HL-60/S4 treated with phorbol 12-myristate 13-acetate at 8.2 ng/mL for 4 days and 3 days (cell line): Measurements from ENCODE around the gene PLK1.
"Not testable (repeated sequence)": the region's sequence is repeated elsewhere in the genome, so short reads cannot be mapped to it uniquely, and the experiment has no call there.

Experiments used
- in situ Hi-C: fragments of 300-500 bp; cut with MboI; formaldehyde crosslinking; loops from 2 replicates; pipeline ENCODE4 v1.15.0; 2022; ENCODE audit warnings: low sequenced_read_pairs

The PLK1 gene

DNA sequence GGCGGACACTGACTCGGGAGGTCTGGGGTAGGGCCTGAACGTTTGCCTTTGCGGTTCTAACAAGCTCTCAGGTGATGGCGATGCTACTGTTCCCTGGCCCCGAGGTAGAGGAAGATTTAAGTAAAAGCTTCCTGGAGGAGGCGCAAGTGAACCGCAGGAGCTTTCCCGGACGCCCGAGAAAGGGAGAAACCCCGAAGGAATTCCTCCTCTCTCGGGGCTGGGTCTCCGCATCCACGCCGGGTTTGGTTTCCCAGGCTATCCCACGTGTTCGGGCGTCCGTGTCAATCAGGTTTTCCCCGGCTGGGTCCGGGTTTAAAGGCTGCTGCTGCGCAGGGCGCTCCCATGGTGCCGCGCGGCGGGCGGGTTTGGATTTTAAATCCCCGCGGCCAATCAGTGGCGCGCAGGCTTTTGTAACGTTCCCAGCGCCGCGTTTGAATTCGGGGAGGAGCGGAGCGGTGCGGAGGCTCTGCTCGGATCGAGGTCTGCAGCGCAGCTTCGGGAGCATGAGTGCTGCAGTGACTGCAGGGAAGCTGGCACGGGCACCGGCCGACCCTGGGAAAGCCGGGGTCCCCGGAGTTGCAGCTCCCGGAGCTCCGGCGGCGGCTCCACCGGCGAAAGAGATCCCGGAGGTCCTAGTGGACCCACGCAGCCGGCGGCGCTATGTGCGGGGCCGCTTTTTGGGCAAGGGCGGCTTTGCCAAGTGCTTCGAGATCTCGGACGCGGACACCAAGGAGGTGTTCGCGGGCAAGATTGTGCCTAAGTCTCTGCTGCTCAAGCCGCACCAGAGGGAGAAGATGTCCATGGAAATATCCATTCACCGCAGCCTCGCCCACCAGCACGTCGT is at the start of gene PLK1:
PLK1 (plus strand) TSS at position 460 of the 844 bp plus-strand sequence; CDS start at position 504, 44 bp downstream.
- in situ Hi-C loops: no loop called here

DNA sequence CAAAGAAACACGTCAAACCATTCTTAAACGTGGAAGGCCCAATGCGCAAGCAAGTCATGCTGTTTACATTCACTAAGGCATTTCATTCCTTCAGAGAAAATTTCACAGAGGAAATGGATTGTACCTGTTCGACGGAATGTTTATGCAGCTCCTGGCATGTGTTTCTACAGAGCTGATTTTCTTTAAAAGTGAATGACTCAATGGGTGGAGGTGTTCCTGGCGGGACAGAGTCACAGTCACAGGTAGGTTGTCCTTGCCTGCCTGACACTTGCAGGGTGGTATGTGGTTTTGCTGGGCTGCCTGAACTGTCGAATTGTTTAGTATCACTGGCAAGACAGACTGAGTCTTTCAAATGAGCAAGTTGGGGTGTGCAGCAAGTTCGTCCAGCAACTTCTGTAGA is 49.2 kb upstream of the PLK1 start:
- in situ Hi-C loops: no loop called here

DNA sequence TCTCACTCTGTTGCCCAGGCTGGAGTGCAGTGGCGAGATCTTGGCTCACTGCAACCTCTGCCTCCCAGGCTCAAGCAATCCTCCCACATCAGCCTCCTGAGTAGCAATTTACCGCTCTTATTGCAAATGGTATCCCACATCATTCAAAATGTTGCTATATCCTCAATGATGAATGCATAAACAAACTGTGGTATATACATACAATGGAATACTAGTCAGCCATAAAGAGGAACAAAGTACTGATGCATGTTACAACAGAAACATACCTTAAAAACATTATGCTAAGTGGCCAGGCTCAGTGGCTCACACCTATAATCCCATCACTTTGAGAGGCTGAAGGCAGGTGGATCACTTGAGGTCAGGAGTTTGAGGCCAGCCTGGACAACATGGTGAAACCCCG is 46.8 kb upstream of the PLK1 start:
- in situ Hi-C loops: not testable (repeated sequence)

DNA sequence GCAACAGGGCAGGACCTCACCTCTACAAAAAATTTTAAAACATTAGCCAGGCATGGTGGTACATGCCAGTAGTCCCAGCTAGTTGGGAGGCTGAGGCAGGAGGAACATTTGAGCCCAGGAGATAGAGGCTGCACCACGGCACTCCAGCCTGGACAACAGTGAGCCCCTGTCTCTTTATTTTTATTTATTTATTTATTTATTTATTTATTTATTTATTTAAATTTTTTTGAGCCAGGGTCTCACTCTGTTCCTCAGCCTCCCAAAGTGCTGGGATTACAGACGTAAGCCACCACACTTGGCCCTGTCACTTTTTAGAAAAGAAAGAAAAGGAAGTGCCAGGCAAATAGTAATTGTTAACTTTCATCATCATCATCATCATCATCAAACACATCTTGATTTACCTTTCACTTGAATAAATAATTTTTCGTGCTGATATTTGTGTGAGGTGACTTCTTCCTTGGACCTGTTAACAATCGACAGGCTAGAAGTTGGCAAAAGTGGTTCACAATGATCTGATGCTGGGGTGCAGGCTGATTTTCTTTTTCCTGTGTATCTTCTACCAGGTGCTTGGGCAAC is 44.1 kb upstream of the PLK1 start:
- in situ Hi-C loops: no loop called here

DNA sequence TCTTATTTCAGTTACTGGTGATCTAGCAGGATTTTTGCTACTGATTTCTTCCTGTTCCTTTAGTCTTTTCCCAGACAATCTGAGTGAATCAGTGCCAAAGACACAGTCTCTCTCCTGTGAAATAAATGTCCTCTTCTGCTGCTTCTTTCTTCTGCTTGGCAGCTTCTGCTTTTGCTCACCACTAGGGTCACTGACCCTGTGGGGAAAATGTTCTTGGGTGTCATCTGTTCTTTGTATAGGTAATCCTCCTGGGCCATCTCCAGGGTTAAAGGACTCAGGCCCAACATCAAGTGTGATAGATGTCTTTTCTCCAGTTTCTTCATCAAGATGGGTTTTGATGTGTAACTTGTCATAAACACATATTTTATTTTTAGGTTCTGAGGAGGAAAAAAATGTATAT is 42.7 kb upstream of the PLK1 start:
- in situ Hi-C loops: no loop called here

DNA sequence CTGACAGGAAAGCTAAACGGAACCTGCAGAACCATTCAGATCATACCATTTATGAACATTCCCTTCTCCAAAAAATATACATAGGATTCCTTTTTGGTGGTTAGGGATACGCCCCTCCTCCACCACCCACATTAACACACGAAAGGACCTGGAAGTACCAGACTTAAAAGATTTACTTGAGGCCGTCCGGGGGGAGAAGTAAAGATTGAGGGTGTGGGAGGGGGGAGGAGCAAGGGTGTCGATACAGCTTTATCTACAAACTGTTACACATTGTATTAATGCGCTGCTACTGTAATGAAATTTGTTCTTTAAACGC is 38.1 kb upstream of the PLK1 start:
- in situ Hi-C loops: no loop called here

DNA sequence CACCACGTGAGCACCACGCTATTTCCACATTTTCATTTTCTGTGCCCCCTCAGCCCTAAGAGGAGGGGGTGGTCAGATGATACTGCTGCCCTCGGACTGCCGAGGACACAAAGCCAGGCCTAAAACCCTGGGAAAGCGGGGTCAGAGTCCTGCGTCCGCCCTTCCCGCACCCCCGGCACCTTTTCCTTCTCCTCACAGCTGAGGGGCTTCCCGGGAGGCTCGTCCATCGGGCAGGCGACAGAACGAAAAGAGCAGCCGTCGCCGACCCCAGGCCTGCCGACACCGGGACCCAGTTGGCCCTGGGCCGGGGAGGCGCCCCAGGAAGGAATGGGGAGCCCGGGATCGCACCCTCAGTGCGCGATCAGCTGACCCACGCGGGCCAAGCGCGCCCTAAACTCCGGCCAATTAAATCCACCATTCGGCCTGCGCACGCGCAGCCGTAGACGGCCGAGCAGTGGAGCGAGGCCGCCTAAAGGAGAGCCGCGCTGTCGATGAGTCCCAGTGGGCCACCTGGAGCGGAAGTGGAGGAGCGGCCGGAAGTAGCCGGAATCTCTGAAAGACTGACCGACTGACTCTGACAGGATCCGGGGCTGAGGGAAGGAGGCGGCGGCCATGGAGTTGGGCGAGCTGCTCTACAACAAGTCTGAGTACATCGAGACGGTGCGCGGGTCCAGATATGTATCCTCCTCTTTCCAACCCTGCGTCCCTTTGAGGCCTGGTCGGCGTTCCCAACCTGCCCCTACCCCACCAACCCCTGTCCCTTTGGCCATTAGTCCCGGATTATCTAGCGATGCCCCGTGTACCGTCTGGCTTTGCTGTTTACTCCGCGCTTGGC is 37.5 kb upstream of the PLK1 start, which contains the start of the genes DCTN5 and PALB2:
DCTN5 (plus strand) TSS at position 536 of the 835 bp plus-strand sequence; CDS start at position 613, 77 bp downstream.
PALB2 (minus strand) TSS at position 380 of the 835 bp plus-strand sequence; CDS start at position 227, 153 bp downstream.
- in situ Hi-C loops: no loop called here

DNA sequence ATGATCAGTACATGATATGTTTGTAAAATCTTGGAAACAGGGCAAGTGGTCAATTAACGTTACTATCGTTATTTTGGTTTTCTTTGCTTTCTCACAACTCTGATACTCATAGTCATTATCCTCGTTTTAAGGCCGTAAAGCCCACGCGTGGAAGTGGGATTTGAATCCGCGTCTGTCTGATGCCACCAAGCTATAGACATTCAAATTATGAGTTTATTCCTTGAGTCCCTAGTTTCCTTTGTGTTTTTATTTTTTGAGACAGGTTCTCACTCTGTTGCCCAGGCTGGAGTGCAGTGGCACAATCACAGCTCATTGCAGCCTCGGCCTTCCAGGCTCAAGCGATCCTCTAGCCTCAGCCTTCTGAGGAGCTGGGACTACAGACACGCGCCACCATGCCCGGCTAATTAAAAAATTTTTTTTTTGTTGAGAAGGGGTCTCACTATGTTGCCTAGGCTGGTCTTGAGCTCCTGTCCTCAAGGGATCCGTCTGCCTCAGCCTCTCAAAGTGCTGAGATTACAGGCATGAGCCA is 36.4 kb upstream of the PLK1 start:
- in situ Hi-C loops: no loop called here

DNA sequence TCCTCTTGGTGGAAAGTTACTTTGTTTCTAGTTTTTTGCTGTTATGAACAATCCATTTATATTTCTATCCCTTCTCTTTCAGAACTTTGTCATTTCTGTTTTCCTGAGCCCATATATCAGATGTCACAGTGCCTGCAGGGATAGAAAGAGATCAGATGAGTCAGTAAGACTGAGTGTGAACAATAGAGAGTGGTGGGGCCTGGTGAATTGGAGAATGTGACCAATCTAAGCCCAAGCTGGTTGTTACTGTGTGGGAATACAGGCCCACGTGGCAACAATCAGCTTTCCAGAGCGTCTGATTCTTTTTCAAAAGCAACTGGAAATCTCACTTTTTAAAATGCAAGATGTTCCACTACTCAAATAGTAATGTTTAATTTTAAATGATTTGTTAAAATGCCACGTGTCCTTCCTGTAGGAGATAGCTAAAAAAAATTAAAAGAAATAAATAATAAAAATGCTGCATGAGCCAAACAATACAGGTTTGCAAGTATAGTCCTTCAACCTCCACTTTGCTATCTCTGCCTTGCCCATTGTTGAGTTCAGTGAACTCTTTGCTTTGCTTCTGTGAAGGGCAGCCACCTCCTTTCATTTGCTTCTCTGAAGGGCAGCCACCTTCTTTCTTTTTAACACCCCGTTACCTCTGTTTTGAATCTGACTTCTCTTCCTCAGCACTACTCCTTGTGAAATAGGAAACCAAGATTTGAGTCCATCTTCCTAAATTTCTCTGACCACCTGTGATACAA is 27.8 kb upstream of the PLK1 start:
- in situ Hi-C loops: no loop called here

DNA sequence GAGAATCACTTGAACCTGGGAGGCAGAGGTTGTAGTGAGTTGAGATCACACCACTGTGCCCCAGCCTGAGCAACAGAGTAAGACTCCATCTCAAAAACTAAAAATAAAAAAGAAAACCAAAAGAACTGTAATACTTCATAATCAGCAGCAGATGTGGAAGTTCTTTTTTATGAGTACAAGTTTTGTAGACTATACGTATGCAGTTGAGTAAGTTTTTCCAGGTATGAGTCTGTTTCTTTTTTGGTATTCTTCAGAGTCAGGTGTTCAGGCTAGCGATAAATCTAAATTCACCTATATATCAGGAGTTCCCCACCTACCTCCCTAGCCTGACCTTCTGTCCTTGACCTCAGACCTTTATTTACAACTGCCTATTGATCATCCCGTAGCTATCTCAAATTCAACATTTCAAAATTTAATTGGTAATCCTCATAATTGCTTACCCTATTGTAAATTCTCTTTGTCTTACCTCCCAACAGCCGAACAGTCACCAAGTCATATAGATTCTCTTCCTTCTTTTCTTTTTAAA is 26.7 kb upstream of the PLK1 start:
- in situ Hi-C loops: no loop called here

DNA sequence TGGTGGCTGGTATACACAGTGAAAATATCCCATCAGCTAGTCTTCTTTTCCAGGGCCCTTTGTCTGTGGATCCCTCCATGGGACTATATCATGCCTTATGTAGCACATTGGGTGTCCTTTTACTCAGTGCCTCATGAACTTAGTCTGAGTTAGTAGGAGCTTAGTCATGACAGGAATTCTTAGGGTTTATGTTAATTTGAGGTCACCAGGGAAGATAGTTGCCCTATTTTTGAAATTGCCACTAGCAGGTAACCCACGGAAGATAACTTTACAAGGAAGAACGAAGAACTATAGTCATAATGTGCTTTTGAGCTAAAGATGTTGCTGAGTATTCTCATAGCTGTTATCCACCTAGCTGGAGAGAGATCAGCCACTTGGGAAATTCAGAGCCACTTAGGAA is 14.8 kb upstream of the PLK1 start:
- in situ Hi-C loops: no loop called here

DNA sequence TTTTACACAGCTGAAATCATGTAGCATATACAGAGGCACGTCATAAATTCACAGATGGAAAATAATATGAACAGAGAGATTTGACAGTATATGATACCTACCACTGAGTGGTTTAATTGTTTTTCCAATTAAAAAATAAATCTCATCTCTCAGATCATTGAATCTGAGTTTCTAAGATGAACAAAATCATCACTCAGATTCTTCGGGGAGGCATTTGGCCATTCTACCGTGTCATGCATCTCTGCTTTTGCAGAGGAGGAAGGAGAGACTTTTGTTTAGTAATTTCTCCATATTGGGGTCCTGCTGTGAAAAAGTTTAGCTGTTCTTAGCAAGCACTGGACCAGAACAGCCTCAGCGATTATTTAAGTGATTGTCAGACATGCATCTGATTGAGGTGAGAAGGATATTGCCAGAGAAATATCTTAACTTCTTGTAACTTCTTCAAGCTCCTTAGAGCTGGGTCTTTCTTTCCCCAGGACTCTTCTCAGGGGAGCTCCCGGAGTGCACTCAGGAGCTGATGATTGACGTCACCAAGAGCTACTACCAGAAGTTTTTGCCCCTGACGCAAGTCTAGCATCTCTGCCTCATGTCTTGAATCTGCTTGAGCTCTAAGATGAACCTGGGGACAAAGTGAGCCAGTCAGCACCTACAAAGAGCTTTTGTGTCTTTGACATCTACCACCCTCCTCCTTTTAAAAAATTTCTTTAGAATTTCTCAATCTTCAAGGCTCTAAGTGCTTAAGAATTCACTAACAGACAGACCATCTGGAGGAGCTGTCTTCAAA is 11.9 kb upstream of the PLK1 start:
- in situ Hi-C loops: no loop called here

DNA sequence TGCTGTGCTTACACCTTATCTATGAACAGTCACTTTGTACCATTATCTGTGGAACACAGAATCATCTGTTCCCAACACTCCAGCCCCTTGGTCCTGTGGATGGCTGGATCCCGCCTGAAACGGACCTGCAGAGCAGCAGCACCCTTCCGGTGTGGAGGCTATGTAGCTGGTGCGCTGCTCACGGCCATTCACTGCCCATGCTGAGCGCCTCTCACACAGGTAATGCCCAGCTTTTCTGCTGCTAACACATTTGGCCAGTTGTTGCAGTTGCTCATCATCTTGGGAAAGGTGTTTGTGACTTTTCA is 11.4 kb upstream of the PLK1 start:
- in situ Hi-C loops: no loop called here

DNA sequence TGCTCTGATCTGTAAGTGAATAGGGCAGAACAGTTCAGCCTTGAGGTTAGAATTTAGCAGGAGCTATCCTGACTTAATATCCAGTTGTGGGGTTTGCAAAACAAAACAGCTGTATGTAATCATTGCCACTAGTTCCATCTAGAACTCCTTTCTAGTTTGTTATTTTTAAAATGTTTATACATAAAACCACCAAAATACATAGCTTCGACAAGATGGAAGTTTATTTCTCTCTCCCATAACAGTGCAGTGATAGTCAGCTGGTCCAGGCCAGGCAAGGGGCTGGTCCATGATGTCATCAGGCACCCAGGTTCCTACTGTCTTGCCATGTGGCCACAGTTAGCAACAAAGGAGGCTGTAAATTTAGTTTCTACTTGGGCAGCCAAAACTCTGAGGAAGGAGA is 10.5 kb upstream of the PLK1 start:
- in situ Hi-C loops: no loop called here

DNA sequence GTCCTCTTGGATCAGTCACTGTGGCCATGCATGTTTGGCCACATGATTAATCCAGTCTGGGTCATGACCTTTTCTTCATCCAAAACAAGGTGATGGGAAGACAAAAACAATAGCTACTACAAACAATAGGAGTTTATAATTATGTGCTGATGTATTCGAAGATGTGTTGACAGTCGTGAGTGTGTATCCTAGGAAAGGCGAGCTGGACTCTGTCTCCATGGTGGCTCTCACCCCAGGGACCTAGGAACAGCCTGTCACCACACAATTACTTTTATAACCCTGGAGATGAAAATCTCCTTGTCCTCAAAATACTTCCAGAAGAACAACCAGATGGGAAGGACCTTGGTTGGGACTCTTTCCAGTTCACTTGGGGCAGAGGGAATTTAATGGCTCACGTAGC is 9.8 kb upstream of the PLK1 start:
- in situ Hi-C loops: no loop called here

DNA sequence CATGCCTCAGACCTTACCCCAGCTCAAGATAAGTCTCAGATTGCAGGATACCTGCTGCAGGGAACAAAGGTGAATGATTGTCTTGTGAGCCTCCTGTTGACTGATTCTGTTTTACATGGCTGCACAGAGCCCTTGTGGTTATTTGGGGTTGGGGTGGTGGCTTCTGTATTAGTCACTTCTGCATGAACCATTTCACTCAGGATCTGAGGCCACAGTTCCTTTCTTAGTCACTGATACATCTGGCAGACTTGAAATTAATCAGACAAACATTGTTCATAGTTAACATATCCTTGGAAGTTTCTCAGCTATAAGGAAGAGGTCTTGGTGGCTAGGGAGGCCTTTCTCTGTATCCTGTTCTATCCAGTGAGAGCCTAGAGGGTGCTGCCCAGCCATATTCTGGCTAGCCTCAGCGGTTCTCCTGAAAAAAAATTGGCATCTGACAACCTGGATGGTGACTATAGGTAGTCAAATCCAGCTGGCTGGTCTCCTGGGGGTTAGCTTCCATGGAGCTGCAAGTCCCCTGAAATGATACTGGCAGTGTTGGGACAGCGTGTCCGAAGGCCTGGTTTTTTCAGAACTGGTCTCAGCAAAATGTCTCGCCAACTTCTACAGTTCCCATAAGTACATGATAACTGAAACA is 8.4 kb upstream of the PLK1 start:
- in situ Hi-C loops: no loop called here

DNA sequence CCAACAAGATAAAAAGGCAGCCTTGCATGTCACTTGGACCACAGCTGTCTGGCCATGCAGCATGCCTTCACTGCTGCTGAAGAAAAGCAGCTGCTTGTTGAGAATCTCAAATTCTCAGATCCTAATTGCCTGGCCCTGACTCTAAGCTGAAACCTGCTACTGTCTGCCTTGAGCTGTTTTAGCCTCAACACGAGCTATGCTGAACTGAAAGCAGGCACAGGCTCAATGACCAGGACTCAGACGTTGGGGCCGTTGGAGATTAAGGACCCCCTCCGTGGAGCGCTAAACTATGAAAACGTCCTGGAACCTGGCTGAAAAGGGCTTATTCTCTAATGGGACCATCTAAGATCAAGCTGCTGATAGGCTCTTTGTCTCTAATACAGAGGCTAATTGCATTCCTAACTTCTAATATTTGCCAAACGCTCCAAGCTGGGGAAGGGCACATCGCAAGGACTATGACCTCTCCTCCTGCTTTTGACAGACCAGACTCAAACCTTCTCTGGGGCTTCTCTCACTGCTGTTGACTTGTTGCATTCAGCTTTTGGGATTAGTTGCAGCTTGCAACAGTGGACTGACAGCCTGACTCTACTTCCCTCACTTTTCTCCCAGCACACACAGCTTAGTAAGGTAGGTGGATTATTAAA is 4.6 kb upstream of the PLK1 start:
- in situ Hi-C loops: no loop called here

DNA sequence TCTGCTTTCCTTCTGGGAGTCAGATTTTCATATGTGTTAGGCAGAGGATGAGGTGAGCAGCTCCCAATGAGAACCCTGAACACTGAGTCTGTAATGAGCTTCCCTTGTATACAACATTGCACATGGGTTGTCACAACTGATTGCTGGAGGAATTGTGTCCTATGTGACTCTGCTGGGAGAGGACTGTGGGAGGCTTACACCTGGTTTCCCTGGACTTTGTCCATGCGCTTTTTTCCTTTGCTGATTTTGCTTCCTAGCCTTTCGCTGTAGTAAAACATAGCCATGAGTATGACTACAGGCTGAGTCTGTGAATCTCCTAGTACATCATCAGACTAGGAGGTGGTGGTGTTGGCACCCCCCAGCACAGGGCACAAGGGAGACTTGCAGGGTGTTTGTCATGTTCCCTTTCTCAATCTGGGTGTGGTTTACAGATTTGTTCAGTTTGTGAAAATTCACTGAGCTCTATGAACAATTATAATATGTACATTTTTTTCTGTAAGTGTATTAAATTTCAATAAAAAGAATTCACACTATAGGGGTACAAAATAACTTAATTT is 1.7 kb upstream of the PLK1 start:
- in situ Hi-C loops: no loop called here
